ENCODE data around the gene FRK. TPM values are rescaled to one million over a fixed set of nuclear protein-coding genes. Genes with fewer than 3 reads are reported as not detected.
"Not testable (repeated sequence)": the region's sequence is repeated elsewhere in the genome, so short reads cannot be mapped to it uniquely, and the experiment has no call there.

Gene FRK
- total and polyA plus RNA-seq, 2 donors: 0.70 to 7.3 TPM

GRCh38 chr6:116064666-116065065 is 4.0 kb upstream of the FRK start:
- H3K36me3 ChIP-seq (ENCODE audit: insufficient read depth): no peaks in the 10 kb centered on the region
- no peak for DNase-seq (ENCODE audit: extremely low spot score)
- no peaks in the 10 kb centered on the region for H3K4me1 ChIP-seq (ENCODE audit: insufficient read depth)
- no peak overlapping the region for H3K4me3 ChIP-seq (ENCODE audit: low read depth, low read length)
- no peak overlapping the region for H3K27ac ChIP-seq (ENCODE audit: low read depth)

GRCh38 chr6:116062496-116062895 is 1.8 kb upstream of the FRK start:
- H3K4me3 ChIP-seq (ENCODE audit: low read depth, low read length): no peak overlapping the region
- no peaks in the 10 kb centered on the region for H3K4me1 ChIP-seq (ENCODE audit: insufficient read depth)
- H3K27ac ChIP-seq (ENCODE audit: low read depth): no peak overlapping the region
- WGBS: 93% methylated on average over 4 of the region's 4 CpGs
- no peak for DNase-seq (ENCODE audit: extremely low spot score)
- H3K36me3 ChIP-seq (ENCODE audit: insufficient read depth): no peaks in the 10 kb centered on the region

GRCh38 chr6:116059713-116060571 is 749 bp downstream of the FRK start:
- Histone ChIP-seq H3K4me3 (ENCODE audit: low read depth, low read length) (peak overlapping the region; percentile 47), H3K36me3 (ENCODE audit: insufficient read depth) (no peaks in the 10 kb centered on the region), H3K27ac (ENCODE audit: low read depth) (peak overlapping the region; percentile 44), H3K4me1 (ENCODE audit: insufficient read depth) (no peaks in the 10 kb centered on the region)
- no peak for DNase-seq (ENCODE audit: extremely low spot score)
- 63% methylated on average over 13 of the region's 13 CpGs for WGBS

GRCh38 chr6:116057766-116058165 is 2.9 kb downstream of the FRK start:
- no peak for DNase-seq (ENCODE audit: extremely low spot score)
- Histone ChIP-seq H3K36me3 (ENCODE audit: insufficient read depth) (no peaks in the 10 kb centered on the region), H3K4me1 (ENCODE audit: insufficient read depth) (no peaks in the 10 kb centered on the region), H3K27ac (ENCODE audit: low read depth) (no peak overlapping the region), H3K4me3 (ENCODE audit: low read depth, low read length) (no peak overlapping the region)
- WGBS: 80% methylated on average over 2 of the region's 2 CpGs

- 90% methylated on average over 1 of the region's 1 CpG for WGBS
- DNase-seq (ENCODE audit: extremely low spot score): no peak
- no peaks in the 10 kb centered on the region for H3K4me1 ChIP-seq (ENCODE audit: insufficient read depth)
- H3K36me3 ChIP-seq (ENCODE audit: insufficient read depth): no peaks in the 10 kb centered on the region
- no peak overlapping the region for H3K4me3 ChIP-seq (ENCODE audit: low read depth, low read length)
- H3K27ac ChIP-seq (ENCODE audit: low read depth): no peak overlapping the region
Measured at GRCh38 chr6:116055513-116055912, 5.2 kb downstream of the FRK start.

GRCh38 chr6:116051244-116051643 is 9.4 kb downstream of the FRK start:
- no peaks in the 10 kb centered on the region for H3K36me3 ChIP-seq (ENCODE audit: insufficient read depth)
- WGBS: 77% methylated on average over 3 of the region's 3 CpGs
- no peak for DNase-seq (ENCODE audit: extremely low spot score)
- no peak overlapping the region for H3K4me3 ChIP-seq (ENCODE audit: low read depth, low read length)
- no peak overlapping the region for H3K27ac ChIP-seq (ENCODE audit: low read depth)
- no peaks in the 10 kb centered on the region for H3K4me1 ChIP-seq (ENCODE audit: insufficient read depth)

- Histone ChIP-seq H3K4me1 (ENCODE audit: insufficient read depth) (no peaks in the 10 kb centered on the region), H3K36me3 (ENCODE audit: insufficient read depth) (no peaks in the 10 kb centered on the region), H3K4me3 (ENCODE audit: low read depth, low read length) (no peak overlapping the region), H3K27ac (ENCODE audit: low read depth) (no peak overlapping the region)
- 92% methylated on average over 1 of the region's 1 CpG for WGBS
- no peak for DNase-seq (ENCODE audit: extremely low spot score)
Measured at GRCh38 chr6:116050737-116051136, 10.0 kb downstream of the FRK start.

- 58% methylated on average over 1 of the region's 1 CpG for WGBS
- no peak for DNase-seq (ENCODE audit: extremely low spot score)
- Histone ChIP-seq H3K36me3 (ENCODE audit: insufficient read depth) (no peaks in the 10 kb centered on the region), H3K27ac (ENCODE audit: low read depth) (no peak overlapping the region), H3K4me1 (ENCODE audit: insufficient read depth) (no peaks in the 10 kb centered on the region), H3K4me3 (ENCODE audit: low read depth, low read length) (no peak overlapping the region)
Measured at GRCh38 chr6:116049321-116049720, 11.4 kb downstream of the FRK start.

- Histone ChIP-seq H3K27ac (ENCODE audit: low read depth) (no peak overlapping the region), H3K36me3 (ENCODE audit: insufficient read depth) (no peaks in the 10 kb centered on the region), H3K4me3 (ENCODE audit: low read depth, low read length) (no peak overlapping the region), H3K4me1 (ENCODE audit: insufficient read depth) (no peaks in the 10 kb centered on the region)
- DNase-seq (ENCODE audit: extremely low spot score): no peak
- 90% methylated on average over 3 of the region's 3 CpGs for WGBS
Measured at GRCh38 chr6:116047173-116047933, 13.3 kb downstream of the FRK start.

- WGBS: 0% methylated on average over 1 of the region's 1 CpG
- no peak for DNase-seq (ENCODE audit: extremely low spot score)
- Histone ChIP-seq H3K4me1 (ENCODE audit: insufficient read depth) (no peaks in the 10 kb centered on the region), H3K4me3 (ENCODE audit: low read depth, low read length) (no peak overlapping the region), H3K36me3 (ENCODE audit: insufficient read depth) (no peaks in the 10 kb centered on the region), H3K27ac (ENCODE audit: low read depth) (no peak overlapping the region)
Measured at GRCh38 chr6:116046737-116047136, 14.0 kb downstream of the FRK start.

- DNase-seq (ENCODE audit: extremely low spot score); H3K36me3 ChIP-seq (ENCODE audit: insufficient read depth); H3K4me1 ChIP-seq (ENCODE audit: insufficient read depth); H3K27ac ChIP-seq (ENCODE audit: low read depth); H3K4me3 ChIP-seq (ENCODE audit: low read depth, low read length): not testable (repeated sequence)
Measured at GRCh38 chr6:116046272-116046671, 14.4 kb downstream of the FRK start.

GRCh38 chr6:116041934-116042333 is 18.8 kb downstream of the FRK start:
- 90% methylated on average over 5 of the region's 5 CpGs for WGBS
- H3K4me1 ChIP-seq (ENCODE audit: insufficient read depth): no peaks in the 10 kb centered on the region
- H3K27ac ChIP-seq (ENCODE audit: low read depth): no peak overlapping the region
- no peak overlapping the region for H3K4me3 ChIP-seq (ENCODE audit: low read depth, low read length)
- no peaks in the 10 kb centered on the region for H3K36me3 ChIP-seq (ENCODE audit: insufficient read depth)
- no peak for DNase-seq (ENCODE audit: extremely low spot score)

GRCh38 chr6:116040993-116041392 is 19.7 kb downstream of the FRK start:
- H3K4me3 ChIP-seq (ENCODE audit: low read depth, low read length): no peak overlapping the region
- no peaks in the 10 kb centered on the region for H3K36me3 ChIP-seq (ENCODE audit: insufficient read depth)
- DNase-seq (ENCODE audit: extremely low spot score): no peak
- H3K4me1 ChIP-seq (ENCODE audit: insufficient read depth): no peaks in the 10 kb centered on the region
- 91% methylated on average over 2 of the region's 2 CpGs for WGBS
- no peak overlapping the region for H3K27ac ChIP-seq (ENCODE audit: low read depth)

GRCh38 chr6:116036885-116037284 is 23.8 kb downstream of the FRK start:
- H3K4me1 ChIP-seq (ENCODE audit: insufficient read depth): no peaks in the 10 kb centered on the region
- no peak for DNase-seq (ENCODE audit: extremely low spot score)
- H3K36me3 ChIP-seq (ENCODE audit: insufficient read depth): no peaks in the 10 kb centered on the region
- H3K27ac ChIP-seq (ENCODE audit: low read depth): no peak overlapping the region
- H3K4me3 ChIP-seq (ENCODE audit: low read depth, low read length): no peak overlapping the region
